GM18861 (cell line): ENCODE results near the gene RNF41.
"Not testable (repeated sequence)": the region's sequence is repeated elsewhere in the genome, so short reads cannot be mapped to it uniquely, and the experiment has no call there.

Experiments
- ATAC-seq: cut with Tn5 transposase; IDR thresholded peaks from one replicate; pipeline ENCODE4 v1.9.1; 2021; ENCODE audit not compliant: unreplicated experiment

The RNF41 gene

GRCh38 chr12:56213878-56214277 lies 7.8 kb downstream of the RNF41 start:
- ATAC-seq: no peak

- no peak for ATAC-seq
These were observed 9.4 kb downstream of the RNF41 start for GRCh38 chr12:56212361-56212760.

- ATAC-seq: no peak
These were observed 13.7 kb downstream of the RNF41 start for GRCh38 chr12:56208006-56208405.

GRCh38 chr12:56206452-56207166 lies 15.1 kb downstream of the RNF41 start:
- ATAC-seq: no peak

GRCh38 chr12:56205445-56205844 lies 16.3 kb downstream of the RNF41 start:
- ATAC-seq: no peak

- ATAC-seq: no peak
These were observed 17.4 kb downstream of the RNF41 start for GRCh38 chr12:56204275-56204674.

- ATAC-seq: no peak
These were observed 18.9 kb downstream of the RNF41 start for GRCh38 chr12:56202838-56203237.

GRCh38 chr12:56202366-56202765 lies 19.4 kb downstream of the RNF41 start:
- ATAC-seq: no peak

GRCh38 chr12:56198836-56199235 lies 22.9 kb downstream of the RNF41 start:
- ATAC-seq: no peak

- ATAC-seq: no peak
These were observed 23.6 kb downstream of the RNF41 start for GRCh38 chr12:56197921-56198635.

GRCh38 chr12:56196818-56197550 lies 24.7 kb downstream of the RNF41 start:
- ATAC-seq: not testable (repeated sequence)

- ATAC-seq: peak; percentile 33
These were observed 28.6 kb downstream of the RNF41 start for GRCh38 chr12:56193025-56193578.

GRCh38 chr12:56192582-56192981 lies 29.1 kb downstream of the RNF41 start:
- ATAC-seq: no peak

GRCh38 chr12:56190695-56191155 lies 31.0 kb downstream of the RNF41 start:
- ATAC-seq: no peak

- ATAC-seq: no peak
These were observed 31.6 kb downstream of the RNF41 start for GRCh38 chr12:56189918-56190694.

- peak; percentile 62 for ATAC-seq
These were observed 32.4 kb downstream of the RNF41 start, which contains the start of gene SMARCC2 for GRCh38 chr12:56189099-56189917. Gene SMARCC2, minus strand, starts transcription at chr12:56189483. Its CDS starts 22 bp downstream, at chr12:56189461.

GRCh38 chr12:56188778-56189098 lies 33.0 kb downstream of the RNF41 start:
- no peak for ATAC-seq

- no peak for ATAC-seq
These were observed 33.5 kb downstream of the RNF41 start for GRCh38 chr12:56188131-56188777.

- ATAC-seq: no peak
These were observed 34.8 kb downstream of the RNF41 start for GRCh38 chr12:56186957-56187356.
